Measurements from ENCODE around the gene ARF5. TPM values are rescaled to one million over a fixed set of nuclear protein-coding genes. Genes with fewer than 3 reads are reported as not detected.
"Not testable (repeated sequence)": the region's sequence is repeated elsewhere in the genome, so short reads cannot be mapped to it uniquely, and the experiment has no call there.

ARF5 gene
- 208 TPM for polyA plus RNA-seq (2013, experiment 1 of 2)
- polyA plus RNA-seq (2013, experiment 2 of 2): 174 TPM

DNA sequence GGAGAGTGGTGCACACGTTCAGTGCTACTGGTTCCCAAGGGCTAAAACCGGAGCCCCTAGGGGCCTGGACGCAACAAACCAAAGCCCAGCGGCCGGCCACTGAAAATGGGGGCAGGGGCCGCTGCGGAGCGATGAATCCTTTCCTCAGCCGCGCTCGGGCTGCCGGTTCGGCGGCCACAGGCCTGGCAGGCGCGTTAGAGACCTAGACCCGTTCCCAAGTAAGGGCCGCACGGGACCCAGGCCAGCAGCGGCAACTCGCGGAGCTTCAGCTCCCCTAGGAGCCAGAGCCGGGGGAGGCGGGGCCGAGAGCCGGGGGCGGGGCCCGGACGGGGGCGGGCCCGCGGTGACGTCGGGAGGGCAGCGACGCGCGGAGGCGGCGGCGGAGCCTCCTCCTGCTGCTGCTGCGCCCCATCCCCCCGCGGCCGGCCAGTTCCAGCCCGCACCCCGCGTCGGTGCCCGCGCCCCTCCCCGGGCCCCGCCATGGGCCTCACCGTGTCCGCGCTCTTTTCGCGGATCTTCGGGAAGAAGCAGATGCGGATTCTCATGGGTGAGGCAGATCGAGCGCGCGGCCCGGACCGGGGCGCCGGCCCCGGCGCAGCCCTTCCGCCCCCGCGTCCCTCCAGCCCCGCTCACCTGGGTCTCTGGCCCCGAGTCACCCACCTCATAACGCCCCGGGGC is at the start of gene ARF5:
ARF5 (plus strand) TSS at position 393 of the 678 bp plus-strand sequence; CDS start at position 481, 88 bp downstream.
- Histone ChIP-seq H3K27ac (ENCODE audit: low read depth, low read length, severe bottlenecking) (peak within 1 kb of the TSS; percentile 59), H3K9me3 (ENCODE audit: control insufficient read depth, low read length) (peaks cover 7% of the 10 kb centered on the region), H3K4me1 (ENCODE audit: control insufficient read depth, insufficient read depth, low read length, poor library complexity, severe bottlenecking) (peaks cover 12% of the 10 kb centered on the region), H3K36me3 (ENCODE audit: control insufficient read depth, insufficient read depth, low read length) (peaks cover 30% of the 10 kb centered on the region), H3K4me3 (ENCODE audit: extremely low read depth, insufficient read depth, low read length, poor library complexity, severe bottlenecking) (peak within 1 kb of the TSS; percentile 95)
- WGBS, 2 experiments (ENCODE audit: insufficient coverage in 2 of 2): 2 to 3% methylated on average over 50 to 66 of the region's 77 CpGs

DNA sequence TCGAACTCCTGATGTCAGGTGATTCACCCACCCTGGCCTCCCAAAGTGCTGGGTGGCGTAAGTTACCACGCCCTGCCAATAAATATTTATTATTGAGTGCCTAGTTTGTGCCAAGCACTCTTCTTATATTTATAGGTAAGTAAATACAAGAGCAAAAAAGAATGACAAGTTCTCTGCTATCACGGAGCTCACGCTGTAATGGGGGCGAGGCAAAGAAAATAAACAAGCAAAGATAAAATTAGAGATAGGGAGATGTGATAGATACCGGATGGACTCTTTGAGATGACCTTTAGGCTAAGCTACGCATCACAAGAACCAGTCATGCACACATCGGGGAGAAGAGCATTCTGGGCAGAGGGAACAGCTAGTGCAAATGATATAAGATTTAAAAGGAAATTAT is 49.1 kb upstream of the ARF5 start:
- 92 to 98% methylated on average over 6 to 7 of the region's 9 CpGs for WGBS, 2 experiments (ENCODE audit: insufficient coverage in 2 of 2)

DNA sequence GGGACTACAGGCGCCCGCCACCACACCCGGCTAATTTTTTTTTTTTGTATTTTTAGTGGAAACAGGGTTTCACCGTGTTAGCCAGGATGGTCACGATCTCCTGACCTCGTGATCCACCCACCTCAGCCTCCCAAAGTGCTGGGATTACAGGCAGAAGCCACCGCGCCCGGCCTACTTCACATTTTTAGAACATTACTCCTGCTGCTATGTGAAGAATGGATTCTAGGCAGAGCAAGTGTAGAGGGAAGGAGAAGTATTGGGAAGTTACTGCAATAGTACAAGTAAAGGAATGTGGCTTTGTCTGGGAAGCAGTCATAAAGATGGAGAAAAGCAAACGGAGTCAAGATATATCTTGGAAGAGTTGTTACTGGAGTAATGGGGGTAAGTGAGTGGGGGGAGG is 47.8 kb upstream of the ARF5 start:
- H3K27ac ChIP-seq (ENCODE audit: low read depth, low read length, severe bottlenecking); H3K4me1 ChIP-seq (ENCODE audit: control insufficient read depth, insufficient read depth, low read length, poor library complexity, severe bottlenecking); H3K4me3 ChIP-seq (ENCODE audit: extremely low read depth, insufficient read depth, low read length, poor library complexity, severe bottlenecking); H3K36me3 ChIP-seq (ENCODE audit: control insufficient read depth, insufficient read depth, low read length); H3K9me3 ChIP-seq (ENCODE audit: control insufficient read depth, low read length): not testable (repeated sequence)
- WGBS, 2 experiments (ENCODE audit: insufficient coverage in 2 of 2): 75 to 95% methylated on average over 2 to 4 of the region's 10 CpGs

More for the DNA sequence above, 49.1 kb upstream of the ARF5 start:
- Histone ChIP-seq H3K9me3 (ENCODE audit: control insufficient read depth, low read length) (peaks cover 3% of the 10 kb centered on the region), H3K4me1 (ENCODE audit: control insufficient read depth, insufficient read depth, low read length, poor library complexity, severe bottlenecking) (no peaks in the 10 kb centered on the region), H3K36me3 (ENCODE audit: control insufficient read depth, insufficient read depth, low read length) (no peaks in the 10 kb centered on the region), H3K27ac (ENCODE audit: low read depth, low read length, severe bottlenecking) (no peak overlapping the region), H3K4me3 (ENCODE audit: extremely low read depth, insufficient read depth, low read length, poor library complexity, severe bottlenecking) (no peak overlapping the region)

DNA sequence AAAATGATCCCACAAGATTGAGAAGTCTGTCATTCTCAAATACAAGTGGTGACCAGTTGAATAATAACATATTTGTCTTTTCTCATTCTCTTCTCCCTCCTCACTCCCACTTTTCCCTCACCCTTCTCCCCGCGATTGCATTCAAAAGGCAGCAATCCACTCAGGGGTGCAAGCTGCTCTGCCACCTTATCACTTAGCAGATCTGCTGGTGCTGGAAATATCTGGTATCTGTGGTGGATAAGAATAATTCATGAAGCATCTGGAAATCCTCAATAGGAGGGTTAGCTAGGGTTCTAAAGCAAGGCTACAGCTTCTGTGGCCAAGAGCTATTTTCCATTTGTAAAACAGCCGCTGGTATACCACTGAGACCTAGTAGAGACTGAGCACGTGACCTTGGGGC is 46.7 kb upstream of the ARF5 start:
- Histone ChIP-seq H3K9me3 (ENCODE audit: control insufficient read depth, low read length) (peaks cover 3% of the 10 kb centered on the region), H3K4me1 (ENCODE audit: control insufficient read depth, insufficient read depth, low read length, poor library complexity, severe bottlenecking) (no peaks in the 10 kb centered on the region), H3K4me3 (ENCODE audit: extremely low read depth, insufficient read depth, low read length, poor library complexity, severe bottlenecking) (no peak overlapping the region), H3K36me3 (ENCODE audit: control insufficient read depth, insufficient read depth, low read length) (no peaks in the 10 kb centered on the region), H3K27ac (ENCODE audit: low read depth, low read length, severe bottlenecking) (no peak overlapping the region)
- WGBS, 2 experiments (ENCODE audit: insufficient coverage in 2 of 2): 56 to 100% methylated on average over 2 of the region's 4 CpGs

DNA sequence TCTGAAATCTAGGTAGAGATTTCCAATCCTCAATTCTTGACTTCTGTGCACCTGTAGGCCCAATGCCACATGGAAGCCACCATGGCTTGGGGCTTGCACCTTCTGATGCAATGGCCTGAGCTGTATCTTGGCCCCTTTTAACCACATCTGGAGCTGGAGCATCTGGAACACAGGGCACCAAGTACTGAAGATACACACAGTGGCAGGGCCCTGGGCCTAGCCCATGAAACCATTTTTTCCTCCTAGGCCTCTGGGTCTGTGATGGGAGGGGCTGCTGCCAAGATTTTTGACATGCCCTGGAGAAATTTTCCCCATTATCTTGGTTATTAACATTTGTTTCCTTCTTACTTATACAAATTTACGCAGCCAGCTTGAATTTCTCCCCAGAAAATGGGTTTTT is 41.9 kb upstream of the ARF5 start:
- Histone ChIP-seq H3K36me3 (ENCODE audit: control insufficient read depth, insufficient read depth, low read length) (no peaks in the 10 kb centered on the region), H3K4me1 (ENCODE audit: control insufficient read depth, insufficient read depth, low read length, poor library complexity, severe bottlenecking) (no peaks in the 10 kb centered on the region), H3K4me3 (ENCODE audit: extremely low read depth, insufficient read depth, low read length, poor library complexity, severe bottlenecking) (no peak overlapping the region), H3K9me3 (ENCODE audit: control insufficient read depth, low read length) (no peaks in the 10 kb centered on the region), H3K27ac (ENCODE audit: low read depth, low read length, severe bottlenecking) (no peak overlapping the region)
- WGBS, 2 experiments (ENCODE audit: insufficient coverage in 2 of 2): 60% methylated on average over 1 of the region's 1 CpG; no CpG with 5 or more reads in 1 of the 2 experiments

DNA sequence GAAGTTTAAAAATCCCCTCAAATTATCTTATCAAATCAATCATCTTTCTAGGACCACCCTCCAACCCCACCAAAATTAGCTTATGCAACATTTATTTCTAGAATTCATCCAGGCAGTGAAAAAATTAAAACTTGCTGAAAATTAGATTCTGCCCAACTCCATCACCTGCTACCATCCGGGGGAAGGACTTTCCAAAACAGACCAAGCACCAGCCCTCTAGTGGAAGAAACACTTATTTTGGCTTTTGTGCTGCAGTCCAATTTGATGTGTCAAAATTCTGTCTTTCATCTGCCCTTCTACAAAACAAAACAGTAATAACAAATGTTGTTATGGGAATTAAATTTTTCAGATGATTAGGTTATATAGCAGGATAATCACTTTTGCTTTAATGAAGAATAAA is 38.0 kb upstream of the ARF5 start:
- H3K4me3 ChIP-seq (ENCODE audit: extremely low read depth, insufficient read depth, low read length, poor library complexity, severe bottlenecking): no peak overlapping the region
- WGBS, 2 experiments (ENCODE audit: insufficient coverage in 2 of 2): 29 to 80% methylated on average over 1 of the region's 1 CpG
- H3K4me1 ChIP-seq (ENCODE audit: control insufficient read depth, insufficient read depth, low read length, poor library complexity, severe bottlenecking): no peaks in the 10 kb centered on the region
- no peak overlapping the region for H3K27ac ChIP-seq (ENCODE audit: low read depth, low read length, severe bottlenecking)
- no peaks in the 10 kb centered on the region for H3K36me3 ChIP-seq (ENCODE audit: control insufficient read depth, insufficient read depth, low read length)
- H3K9me3 ChIP-seq (ENCODE audit: control insufficient read depth, low read length): no peaks in the 10 kb centered on the region

DNA sequence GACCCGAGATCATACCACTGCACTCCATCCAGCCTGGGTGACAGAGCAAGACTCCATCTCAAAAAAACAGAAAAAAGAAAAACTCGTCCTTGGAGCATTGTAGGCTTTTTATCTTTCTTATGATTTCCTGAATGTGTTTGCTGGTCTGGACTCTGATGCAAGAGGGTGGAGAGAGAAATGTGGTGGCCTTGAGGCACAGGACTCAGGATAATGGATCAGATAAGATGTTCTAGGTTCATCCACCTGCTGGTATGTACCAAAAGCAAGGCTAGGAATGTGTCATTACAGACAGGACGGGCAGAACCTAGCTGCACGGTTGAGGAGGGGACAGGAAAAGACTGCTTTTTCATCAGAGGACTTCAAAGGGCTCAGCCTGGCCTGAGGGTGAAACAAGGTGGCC is 36.3 kb upstream of the ARF5 start:
- H3K9me3 ChIP-seq (ENCODE audit: control insufficient read depth, low read length): no peaks in the 10 kb centered on the region
- no peaks in the 10 kb centered on the region for H3K4me1 ChIP-seq (ENCODE audit: control insufficient read depth, insufficient read depth, low read length, poor library complexity, severe bottlenecking)
- no peaks in the 10 kb centered on the region for H3K36me3 ChIP-seq (ENCODE audit: control insufficient read depth, insufficient read depth, low read length)
- no peak overlapping the region for H3K4me3 ChIP-seq (ENCODE audit: extremely low read depth, insufficient read depth, low read length, poor library complexity, severe bottlenecking)
- no peak overlapping the region for H3K27ac ChIP-seq (ENCODE audit: low read depth, low read length, severe bottlenecking)
- 80% methylated on average over 4 of the region's 4 CpGs for WGBS, 2 experiments (ENCODE audit: insufficient coverage in 2 of 2)

DNA sequence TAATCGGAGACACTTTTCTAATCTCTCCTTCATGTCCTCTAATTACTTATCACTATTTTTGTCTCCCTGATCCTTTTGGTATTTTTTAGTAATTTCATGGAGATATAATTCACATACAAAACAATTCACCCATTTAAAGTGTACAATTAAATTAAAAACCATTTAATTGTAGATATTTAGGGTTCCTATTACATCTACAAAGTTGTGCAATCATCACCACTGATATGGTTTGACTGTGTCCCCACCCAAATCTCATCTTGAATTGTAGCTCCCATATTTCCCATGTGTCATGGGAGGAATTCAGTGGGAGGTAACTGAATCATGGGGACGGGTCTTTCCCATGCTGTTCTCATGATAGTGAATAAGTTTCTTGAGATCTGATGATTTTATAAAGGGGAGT is 31.8 kb upstream of the ARF5 start:
- no peaks in the 10 kb centered on the region for H3K36me3 ChIP-seq (ENCODE audit: control insufficient read depth, insufficient read depth, low read length)
- no peak overlapping the region for H3K4me3 ChIP-seq (ENCODE audit: extremely low read depth, insufficient read depth, low read length, poor library complexity, severe bottlenecking)
- no peaks in the 10 kb centered on the region for H3K9me3 ChIP-seq (ENCODE audit: control insufficient read depth, low read length)
- no peak overlapping the region for H3K27ac ChIP-seq (ENCODE audit: low read depth, low read length, severe bottlenecking)
- no peaks in the 10 kb centered on the region for H3K4me1 ChIP-seq (ENCODE audit: control insufficient read depth, insufficient read depth, low read length, poor library complexity, severe bottlenecking)
- no CpG with 5 or more reads among the region's 2 CpGs for WGBS, 2 experiments (ENCODE audit: insufficient coverage in 2 of 2)

DNA sequence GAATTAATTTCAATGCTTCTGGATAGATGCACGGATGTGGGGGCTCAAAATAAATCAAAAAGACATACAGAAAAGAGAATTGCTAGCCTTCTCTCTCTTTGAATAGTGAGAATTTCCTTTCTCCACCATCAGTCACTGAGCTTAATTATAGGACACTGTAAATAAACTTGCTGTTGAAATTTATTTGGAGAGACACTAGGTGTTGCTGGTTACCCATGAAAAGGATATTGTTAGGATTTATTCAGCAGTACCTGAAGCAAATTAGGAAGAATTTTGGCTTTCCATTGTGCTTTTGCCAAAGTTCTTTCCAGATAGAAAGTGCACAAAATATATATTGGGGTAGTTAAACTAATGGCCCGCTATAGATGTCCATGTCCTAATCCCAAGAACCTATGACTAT is 30.4 kb upstream of the ARF5 start:
- Histone ChIP-seq H3K4me1 (ENCODE audit: control insufficient read depth, insufficient read depth, low read length, poor library complexity, severe bottlenecking) (no peaks in the 10 kb centered on the region), H3K27ac (ENCODE audit: low read depth, low read length, severe bottlenecking) (no peak overlapping the region), H3K4me3 (ENCODE audit: extremely low read depth, insufficient read depth, low read length, poor library complexity, severe bottlenecking) (no peak overlapping the region), H3K36me3 (ENCODE audit: control insufficient read depth, insufficient read depth, low read length) (no peaks in the 10 kb centered on the region), H3K9me3 (ENCODE audit: control insufficient read depth, low read length) (peaks cover 3% of the 10 kb centered on the region)
- 50 to 67% methylated on average over 1 of the region's 2 CpGs for WGBS, 2 experiments (ENCODE audit: insufficient coverage in 2 of 2)

DNA sequence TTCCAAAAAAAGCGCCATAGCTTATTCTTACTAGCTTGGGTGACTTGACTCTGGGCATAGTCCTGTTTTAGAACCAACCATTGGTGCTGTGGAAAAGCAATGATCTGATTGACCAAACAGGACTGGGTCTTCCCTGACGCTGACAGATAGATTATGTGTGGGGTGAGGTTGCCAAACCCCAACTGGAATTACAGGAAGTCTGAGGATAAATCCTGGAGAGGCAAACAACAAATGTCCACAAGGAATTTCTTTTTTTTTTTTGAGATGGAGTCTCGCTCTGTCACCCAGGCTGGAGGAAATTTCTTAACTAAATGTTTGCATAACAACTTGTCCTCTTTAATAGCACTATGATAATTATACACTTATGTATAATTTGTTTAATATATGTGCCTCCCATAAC is 22.0 kb upstream of the ARF5 start:
- Histone ChIP-seq H3K9me3 (ENCODE audit: control insufficient read depth, low read length) (peaks cover 7% of the 10 kb centered on the region), H3K27ac (ENCODE audit: low read depth, low read length, severe bottlenecking) (no peak overlapping the region), H3K4me1 (ENCODE audit: control insufficient read depth, insufficient read depth, low read length, poor library complexity, severe bottlenecking) (no peaks in the 10 kb centered on the region), H3K4me3 (ENCODE audit: extremely low read depth, insufficient read depth, low read length, poor library complexity, severe bottlenecking) (no peak overlapping the region), H3K36me3 (ENCODE audit: control insufficient read depth, insufficient read depth, low read length) (no peaks in the 10 kb centered on the region)
- 92 to 100% methylated on average over 1 of the region's 3 CpGs for WGBS, 2 experiments (ENCODE audit: insufficient coverage in 2 of 2)

DNA sequence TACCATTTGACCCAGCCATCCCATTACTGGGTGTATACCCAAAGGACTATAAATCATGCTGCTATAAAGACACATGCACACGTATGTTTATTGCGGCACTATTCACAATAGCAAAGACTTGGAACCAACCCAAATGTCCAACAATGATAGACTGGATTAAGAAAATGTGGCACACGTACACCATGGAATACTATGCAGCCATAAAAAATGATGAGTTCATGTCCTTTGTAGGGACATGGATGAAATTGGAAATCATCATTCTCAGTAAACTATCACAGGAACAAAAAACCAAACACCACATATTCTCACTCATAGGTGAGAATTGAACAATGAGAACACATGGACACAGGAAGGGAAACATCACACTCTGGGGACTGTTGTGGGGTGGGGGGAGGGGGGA is 20.2 kb upstream of the ARF5 start:
- not testable (repeated sequence) for H3K9me3 ChIP-seq (ENCODE audit: control insufficient read depth, low read length); H3K4me1 ChIP-seq (ENCODE audit: control insufficient read depth, insufficient read depth, low read length, poor library complexity, severe bottlenecking); H3K4me3 ChIP-seq (ENCODE audit: extremely low read depth, insufficient read depth, low read length, poor library complexity, severe bottlenecking); H3K36me3 ChIP-seq (ENCODE audit: control insufficient read depth, insufficient read depth, low read length); H3K27ac ChIP-seq (ENCODE audit: low read depth, low read length, severe bottlenecking)
- WGBS, 2 experiments (ENCODE audit: insufficient coverage in 2 of 2): no CpG with 5 or more reads among the region's 3 CpGs
